ENCODE measurements around the gene FKBP5. TPM values are rescaled to one million over a fixed set of nuclear protein-coding genes. Genes with fewer than 3 reads are reported as not detected.
"Not testable (repeated sequence)": the region's sequence is repeated elsewhere in the genome, so short reads cannot be mapped to it uniquely, and the experiment has no call there.

Gene FKBP5
- total RNA-seq, 1 donor from 2014 or later = 40.1 TPM

DNA sequence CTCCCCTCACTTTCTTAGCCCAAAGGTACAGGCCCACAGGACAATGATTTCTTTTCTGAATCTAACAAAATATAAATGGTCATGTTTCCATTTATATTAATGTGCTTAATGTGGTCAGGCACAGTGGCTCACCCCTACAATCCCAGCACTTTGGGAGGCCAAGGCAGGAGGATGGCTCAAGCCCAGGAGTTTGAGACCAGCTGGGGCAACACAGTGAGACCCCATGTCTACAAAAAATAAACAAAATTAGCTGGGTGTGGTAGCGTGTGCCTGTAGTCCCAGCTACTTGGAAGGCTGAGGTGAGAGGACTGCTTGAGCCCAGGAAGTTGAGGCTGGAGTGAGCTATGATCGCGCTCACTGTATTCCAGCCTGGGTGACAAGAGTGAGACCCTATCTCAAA is 98.8 kb downstream of the FKBP5 start:
- no peak for DNase-seq (ENCODE audit: low read depth in 2 of 2)

DNA sequence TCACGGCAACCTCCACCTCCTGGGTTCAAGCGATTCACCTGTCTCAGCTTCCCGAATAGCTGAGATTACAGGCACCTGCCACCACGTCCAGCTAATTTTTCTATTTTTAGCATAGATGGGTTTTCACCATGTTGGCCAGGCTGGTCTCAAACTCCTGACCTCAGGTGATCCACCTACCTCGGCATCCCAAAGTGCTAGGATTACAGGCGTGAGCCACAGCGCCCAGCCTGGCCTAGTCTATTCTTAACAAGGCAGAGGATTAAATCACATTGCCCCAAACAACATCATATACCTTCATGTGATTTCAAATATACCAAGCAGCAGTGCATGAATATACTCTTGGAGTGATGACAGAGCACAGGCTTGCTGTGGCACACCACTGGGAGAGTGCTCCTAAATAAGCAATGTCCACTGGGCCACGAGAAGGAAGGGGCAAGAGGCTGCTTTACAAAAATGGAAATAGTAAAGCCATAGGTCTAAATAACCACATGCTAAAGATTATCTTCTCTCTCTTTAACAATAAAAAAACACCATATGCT is 99.4 kb downstream of the FKBP5 start:
- no peak for DNase-seq (ENCODE audit: low read depth in 2 of 2)

DNA sequence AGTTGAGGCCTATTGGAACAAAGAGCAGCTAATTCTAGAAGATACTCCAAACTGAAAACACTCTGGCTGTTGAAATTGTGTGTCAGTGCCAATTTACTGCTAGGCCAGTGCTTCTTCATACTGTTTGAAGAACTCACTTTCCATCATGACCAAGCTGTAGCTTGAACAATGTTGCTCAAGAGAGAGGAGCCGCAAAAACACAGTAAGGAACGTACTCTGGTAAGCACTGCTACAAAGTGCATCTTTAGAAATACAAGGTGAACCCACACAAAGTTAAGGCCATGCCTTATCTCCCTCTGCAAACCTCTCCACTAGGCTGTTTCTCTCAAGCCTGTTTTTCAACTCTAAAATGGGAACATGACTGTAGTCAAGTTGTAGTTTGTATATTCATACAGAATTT is 101.5 kb downstream of the FKBP5 start:
- DNase-seq (ENCODE audit: low read depth in 2 of 2) = no peak

DNA sequence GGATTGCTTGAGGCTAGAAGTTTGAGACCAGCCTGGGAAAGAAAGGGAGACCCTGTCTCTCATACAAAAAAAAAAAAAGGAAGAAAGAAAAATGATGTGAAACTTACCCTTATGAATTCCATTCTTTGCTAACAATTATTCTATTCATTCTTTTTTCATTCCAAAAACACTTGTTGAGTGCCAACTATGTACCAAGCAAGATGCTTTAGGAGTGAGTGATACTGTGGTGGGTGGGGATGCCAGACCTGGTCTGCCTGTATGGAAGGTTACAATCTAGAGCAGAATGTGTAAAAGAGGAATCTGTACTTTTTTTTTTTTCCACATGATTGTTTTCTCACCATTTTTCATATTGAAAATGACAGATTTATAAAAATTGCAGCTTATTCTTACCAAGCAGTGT is 102.2 kb downstream of the FKBP5 start:
- no peak for DNase-seq (ENCODE audit: low read depth in 2 of 2)

DNA sequence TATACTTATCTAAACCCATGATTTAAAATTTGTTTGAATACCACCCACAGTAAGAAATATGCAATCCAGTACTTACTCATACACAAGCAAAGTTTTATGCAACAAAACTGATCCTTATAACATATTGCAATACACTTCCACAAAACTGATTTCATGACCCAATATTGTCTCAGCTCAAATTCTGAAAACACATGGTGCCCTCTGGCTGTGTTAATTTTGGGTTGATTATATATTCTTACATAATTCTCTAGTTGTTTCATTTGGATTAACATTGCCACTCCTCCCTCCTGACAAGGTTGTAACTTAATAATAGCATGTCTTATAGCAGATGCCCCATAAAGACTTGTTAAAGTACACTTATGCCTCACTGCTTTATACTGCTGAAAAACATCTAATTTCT is 103.1 kb downstream of the FKBP5 start:
- DNase-seq (ENCODE audit: low read depth in 2 of 2) = no peak

DNA sequence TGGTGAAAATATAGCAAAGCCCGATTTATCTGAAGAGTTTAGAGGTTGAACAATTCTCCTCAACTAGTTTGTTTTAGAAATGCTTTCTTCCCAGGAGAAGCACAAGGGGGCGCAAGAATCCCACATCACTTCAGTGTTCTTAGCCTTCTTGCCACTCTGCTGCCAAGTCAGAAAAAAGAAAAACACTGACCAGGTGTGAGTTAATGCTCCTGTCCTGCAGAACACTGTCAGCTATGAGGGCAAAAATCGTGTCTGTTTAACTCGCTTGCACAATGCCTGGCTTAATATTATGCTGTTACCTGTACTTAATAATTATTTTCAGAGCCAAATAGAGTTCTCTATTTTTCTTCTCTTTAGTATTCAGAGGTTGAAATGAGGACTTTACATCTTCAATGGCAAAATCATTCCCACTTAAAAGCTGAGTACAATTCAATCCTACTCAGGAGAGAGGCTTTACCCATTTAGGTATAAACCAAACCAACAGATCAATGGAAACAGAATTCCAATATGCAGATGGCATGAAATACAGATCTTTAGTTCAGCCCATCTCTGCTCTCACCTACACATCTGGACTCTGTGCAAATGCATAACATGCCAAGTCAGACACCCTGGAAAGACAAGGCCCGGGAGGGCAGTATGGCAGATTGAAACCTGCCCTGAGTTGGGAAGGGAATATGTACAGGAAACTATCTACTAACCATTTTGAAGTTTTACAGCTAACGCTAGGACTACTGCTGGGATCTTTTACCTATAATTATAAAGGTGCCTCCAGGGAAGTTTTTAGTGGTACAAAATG is 104.6 kb downstream of the FKBP5 start:
- DNase-seq (ENCODE audit: low read depth in 2 of 2) = peak; percentile 81 to 88

DNA sequence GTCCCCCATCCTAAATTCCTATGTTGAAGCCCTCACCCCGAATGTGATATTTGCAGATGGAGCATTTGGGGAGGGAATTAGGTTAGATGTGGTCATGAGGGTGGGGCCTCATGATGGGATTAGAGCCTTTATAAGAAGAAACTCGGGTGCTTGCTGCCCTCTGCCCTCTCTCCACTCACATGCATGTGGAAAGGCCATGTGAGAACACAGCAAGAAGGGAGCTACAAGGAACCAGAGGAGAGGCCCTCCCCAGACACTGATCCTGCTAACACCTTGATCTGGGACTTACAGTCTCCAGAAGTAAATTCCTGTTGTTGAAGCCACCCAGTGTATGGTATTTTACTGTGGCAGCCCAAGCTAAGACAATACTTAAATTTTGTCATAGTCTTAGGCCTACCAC is 106.4 kb downstream of the FKBP5 start:
- DNase-seq (ENCODE audit: low read depth in 2 of 2) = no peak

DNA sequence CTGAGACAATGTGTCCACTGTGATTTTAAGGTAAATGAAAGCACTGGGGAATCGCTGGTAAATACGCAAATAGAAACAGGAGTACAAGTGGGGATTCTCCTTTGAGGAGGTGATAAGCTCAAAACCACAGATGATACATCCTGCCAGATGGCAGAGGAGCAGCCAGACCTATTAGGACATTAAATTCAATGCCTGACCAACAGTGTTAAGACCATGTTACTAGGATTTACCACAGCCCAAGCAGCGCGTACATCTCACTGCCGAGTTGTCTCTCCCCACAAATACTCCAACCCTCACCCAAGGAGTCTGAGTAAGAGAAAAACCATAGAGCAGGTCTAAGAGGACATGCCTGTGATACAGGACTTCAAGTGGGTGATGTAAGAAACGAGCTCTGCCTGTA is 107.1 kb downstream of the FKBP5 start:
- DNase-seq (ENCODE audit: low read depth in 2 of 2) = no peak

DNA sequence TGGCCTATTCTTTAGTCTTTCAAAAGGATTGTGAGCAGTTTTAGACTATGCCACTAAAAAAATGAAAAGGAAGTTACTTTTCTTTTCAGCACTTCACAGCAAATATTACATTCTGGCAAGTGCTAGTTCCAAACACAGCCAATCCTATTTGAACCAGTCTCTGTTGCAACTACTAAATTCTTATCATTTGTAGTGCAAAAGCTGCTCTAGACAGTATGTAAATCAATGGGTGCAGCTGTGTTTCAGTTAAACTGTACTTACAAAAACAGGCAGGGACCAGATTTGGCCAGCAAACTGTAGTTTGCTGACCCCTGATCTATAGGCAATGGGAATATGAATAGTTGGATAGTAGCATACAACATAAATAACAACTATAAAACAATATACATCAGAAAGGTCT is 107.9 kb downstream of the FKBP5 start:
- DNase-seq (ENCODE audit: low read depth in 2 of 2) = no peak

DNA sequence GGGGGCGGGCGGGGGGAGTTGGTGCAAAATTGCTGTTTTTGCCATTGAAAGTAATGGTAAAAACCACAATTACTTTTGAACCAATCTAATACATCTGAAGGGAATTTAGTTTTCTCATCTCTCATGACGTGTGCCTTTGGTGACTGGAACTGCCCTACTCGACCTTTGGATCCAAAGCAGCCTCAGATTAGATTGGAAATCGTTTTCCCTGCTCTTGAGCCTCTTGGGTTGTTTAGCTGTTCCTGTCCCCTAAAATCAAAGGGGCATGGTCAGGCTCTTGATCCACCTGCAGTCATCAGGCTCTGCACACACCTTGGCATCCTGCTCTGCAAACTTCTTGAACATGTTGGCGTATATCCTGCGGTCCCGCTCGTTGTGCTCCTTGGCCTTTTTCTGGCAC is 112.0 kb downstream of the FKBP5 start:
- DNase-seq (ENCODE audit: low read depth in 2 of 2) = no peak

DNA sequence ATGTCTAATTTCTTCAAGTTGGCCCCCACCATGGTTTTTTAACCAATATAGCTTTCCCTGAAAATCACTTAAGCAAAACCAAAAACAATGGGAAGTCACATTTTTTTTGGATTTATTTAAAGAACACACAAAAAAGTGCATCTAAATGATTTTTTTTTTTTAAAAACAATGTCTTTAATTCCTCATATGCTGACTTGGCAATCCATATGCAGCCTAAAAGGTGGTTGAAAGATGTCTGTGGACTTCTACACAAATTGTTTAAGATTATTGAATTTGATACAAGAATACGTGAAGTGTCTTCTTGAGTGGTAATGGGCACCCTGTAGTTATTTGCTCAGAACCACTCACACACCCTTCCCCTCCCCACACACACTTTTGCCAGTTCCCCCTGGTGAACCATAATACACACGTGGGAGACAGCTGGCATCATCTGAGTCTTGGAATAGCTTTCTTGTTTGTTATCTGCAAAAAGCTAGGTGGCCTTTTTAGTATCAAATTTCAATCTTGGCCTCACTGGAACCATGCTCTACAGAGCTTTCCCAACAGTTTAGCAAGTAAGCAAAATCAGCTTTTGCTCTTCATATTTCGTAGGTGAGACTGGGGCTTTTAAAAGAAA is 115.1 kb downstream of the FKBP5 start:
- DNase-seq (ENCODE audit: low read depth in 2 of 2) = no peak

DNA sequence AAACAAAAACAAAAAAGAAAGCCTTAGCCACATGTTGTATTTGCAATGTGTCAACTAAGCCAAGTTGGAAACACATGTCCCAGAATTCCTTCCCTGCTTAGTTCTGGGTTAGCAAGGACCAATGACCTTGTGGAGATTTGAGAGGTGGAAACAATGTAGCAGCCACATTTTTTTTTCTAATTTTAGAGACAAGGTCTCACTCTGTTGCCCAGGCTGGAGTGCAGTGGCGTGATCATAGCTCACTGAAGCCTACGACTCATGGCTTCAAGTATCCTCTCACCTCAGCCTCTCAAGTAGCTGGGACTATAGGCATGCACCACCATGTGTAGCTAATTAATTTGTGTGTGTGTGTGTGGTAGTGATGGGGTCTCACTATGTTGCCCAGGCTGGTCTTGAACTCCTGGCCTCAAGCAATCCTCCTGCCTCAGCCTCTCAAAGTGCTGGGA is 117.8 kb downstream of the FKBP5 start:
- DNase-seq (ENCODE audit: low read depth in 2 of 2) = not testable (repeated sequence)

DNA sequence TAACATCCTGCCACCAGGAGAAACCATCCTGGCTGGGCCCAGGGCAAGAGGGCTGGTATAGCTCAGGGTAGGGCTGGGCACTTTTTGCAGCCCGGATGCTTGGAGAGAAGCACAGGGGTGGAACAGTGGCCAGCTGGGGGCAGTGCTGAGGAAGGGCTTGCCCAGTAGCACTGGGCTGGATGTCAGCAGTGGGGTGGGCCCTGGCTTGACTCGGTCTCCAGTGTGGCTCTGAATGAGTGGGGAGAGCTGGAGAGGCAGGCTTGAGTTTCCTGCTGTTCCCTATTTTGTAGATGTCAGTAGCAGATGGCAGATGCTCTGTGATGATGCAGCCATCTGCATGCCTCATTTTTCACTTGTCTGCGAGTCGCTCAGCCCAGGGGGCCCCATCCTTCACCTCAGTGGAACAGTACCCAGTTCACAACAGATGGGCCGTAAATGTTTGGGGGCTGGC is 119.7 kb downstream of the FKBP5 start:
- peak; percentile 30 to 49 for DNase-seq (ENCODE audit: low read depth in 2 of 2)

DNA sequence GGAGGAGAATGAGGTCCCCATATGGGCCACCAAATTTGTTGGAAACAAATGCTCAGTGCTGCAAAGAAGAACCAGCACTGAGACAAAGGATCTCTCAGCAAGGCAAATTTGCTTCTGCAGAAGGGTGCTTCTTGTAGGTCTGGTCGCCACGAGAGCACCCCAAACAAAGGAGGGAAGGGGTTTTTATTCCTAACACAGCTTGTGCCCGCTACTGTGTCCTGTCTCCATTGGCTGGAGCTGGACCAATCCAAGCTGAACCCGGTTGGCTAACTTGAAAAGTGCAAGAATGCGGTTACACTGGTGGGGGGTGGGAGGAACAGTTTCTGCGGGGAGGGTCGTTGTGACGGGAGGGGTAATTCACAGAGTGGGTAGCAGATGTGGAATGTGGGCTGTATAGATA is 121.9 kb downstream of the FKBP5 start:
- no peak for DNase-seq (ENCODE audit: low read depth in 2 of 2)

DNA sequence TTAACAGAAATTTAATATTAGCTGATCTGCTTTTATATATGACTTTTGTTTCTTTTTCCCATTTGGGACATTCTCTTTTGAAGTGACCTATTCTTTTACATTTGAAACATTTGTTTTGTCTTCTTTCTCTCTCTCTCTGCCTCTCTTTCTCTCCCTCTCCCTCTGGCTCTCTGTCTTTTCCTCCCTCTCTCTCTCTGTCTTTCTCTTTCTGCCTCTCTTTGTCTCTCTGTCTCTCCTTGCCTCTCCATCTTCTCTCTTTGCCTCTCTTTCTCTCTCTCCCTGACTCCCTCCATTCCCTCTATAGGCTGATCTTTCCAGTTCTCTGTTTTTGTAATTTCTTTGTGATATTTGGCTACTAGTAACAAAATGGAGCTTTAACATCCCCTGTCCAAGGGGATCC is 124.0 kb downstream of the FKBP5 start:
- no peak for DNase-seq (ENCODE audit: low read depth in 2 of 2)

DNA sequence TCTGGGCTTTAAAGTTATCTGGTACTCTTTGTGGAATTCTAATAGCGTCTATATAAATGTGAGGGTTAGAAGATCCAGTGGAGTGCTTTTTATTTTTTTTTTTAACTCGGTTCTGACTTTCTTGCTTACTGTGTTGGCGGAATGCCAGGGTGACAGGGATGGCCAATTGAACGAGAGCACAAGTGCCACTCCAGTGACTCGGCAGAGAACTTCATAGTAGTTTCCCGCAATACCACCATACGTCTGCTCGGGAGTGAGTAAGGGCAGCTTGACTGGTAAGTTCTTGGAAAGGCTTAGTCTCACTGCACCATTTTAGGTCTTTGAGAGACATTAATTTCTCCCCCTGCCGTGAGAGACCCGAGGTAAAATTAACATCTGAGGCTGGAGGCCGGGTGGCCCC is 126.7 kb downstream of the FKBP5 start:
- peak in 1 of 2 donors; percentile 7 for DNase-seq (ENCODE audit: low read depth in 2 of 2)

DNA sequence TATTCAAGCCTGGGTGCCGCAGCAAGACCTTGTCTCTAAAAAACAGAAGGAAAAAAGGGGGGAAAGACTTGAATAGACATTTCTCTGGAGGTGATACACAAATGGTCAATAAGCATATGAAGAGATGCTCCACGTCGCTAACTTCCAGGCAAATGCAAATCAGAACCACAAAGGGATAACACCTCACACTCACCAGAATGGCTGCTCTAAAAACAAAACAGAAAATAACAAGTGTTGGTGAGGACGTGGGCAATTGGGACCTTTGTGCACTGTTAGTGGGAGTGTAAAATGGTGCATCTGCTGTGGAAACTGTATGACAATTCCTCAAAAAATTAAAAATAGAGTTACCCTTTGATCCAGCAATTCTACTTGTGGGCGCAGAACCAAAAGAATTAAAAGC is 127.6 kb downstream of the FKBP5 start:
- no peak for DNase-seq (ENCODE audit: low read depth in 2 of 2)

DNA sequence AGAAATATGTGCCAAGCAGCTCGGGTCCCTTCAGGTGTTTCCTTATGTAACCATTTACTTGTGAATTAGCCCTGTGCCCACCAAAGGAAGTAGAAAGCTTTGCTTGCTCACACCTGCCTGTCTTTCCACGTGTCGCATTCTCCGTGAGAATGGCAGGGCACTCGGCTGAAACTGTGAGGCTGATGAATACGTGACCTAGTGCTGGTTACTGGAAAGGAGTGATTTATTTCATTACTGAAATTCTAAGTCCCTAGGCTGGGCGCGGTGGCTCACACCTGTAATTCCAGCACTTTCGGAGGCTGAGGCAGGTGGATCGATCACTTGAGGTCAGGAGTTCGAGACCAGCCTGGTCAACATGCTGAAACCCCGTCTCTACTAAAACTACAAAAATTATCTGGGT is 130.1 kb downstream of the FKBP5 start:
- DNase-seq (ENCODE audit: low read depth in 2 of 2) = no peak

DNA sequence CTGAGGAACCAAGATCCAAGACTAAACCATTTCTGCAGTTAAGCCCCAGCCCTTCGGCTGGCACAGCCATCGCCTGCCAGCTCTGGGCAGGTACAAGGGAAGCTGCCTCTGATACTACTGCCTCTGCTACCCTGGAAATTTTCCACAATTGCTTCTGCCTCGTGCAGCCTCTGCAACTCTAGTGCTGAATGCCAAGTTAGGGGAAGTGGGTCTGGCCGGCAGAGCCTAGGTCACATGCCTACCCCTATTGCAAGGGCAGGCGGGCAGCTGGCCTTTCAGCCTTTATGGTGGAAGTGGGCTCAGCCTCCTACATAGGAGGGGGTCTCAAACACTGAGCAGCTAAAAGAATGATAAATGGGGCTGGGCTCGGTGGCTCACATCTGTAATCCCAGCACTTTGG is 131.5 kb downstream of the FKBP5 start:
- DNase-seq (ENCODE audit: low read depth in 2 of 2) = peak in 1 of 2 donors; percentile 27

DNA sequence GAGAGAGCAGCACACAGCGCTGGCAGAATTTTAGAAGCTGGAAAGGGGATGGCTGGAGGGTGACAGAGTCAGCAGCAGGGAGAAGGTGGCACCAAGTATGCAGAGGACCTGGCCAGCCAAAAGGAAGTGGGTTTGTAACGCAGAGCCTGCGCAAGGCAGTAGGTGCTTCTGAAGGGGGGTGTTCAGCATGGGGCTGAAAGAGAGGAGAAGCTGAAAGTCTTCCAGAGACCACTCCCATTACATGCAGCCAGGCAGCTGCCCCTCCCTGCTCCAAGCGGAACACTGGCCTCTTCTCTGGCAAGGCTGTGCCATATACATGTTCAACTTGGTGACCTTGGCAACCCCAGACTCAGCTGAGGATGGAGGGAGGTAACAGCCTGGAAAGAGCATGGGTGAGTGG is 133.9 kb downstream of the FKBP5 start:
- DNase-seq (ENCODE audit: low read depth in 2 of 2) = no peak

DNA sequence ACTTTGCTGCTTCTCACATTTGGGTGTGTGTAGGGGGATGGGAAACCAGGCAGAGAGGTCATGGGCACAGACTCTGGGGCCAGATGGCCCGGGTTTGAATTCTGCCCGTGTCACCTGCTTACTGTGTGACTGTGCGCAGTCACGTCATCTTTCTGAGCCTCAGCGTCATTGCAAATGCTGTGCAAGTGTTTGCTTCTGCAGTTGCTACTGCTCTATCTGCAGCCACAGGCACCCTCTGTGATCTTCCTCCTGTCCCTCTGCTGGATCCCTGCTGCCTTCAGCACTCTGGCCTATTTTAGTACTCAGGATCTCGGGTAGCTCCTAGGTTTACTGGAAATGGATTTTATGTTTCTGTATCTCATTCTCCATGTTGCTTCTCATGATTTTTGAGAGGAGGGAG is 135.4 kb downstream of the FKBP5 start:
- DNase-seq (ENCODE audit: low read depth in 2 of 2) = no peak

DNA sequence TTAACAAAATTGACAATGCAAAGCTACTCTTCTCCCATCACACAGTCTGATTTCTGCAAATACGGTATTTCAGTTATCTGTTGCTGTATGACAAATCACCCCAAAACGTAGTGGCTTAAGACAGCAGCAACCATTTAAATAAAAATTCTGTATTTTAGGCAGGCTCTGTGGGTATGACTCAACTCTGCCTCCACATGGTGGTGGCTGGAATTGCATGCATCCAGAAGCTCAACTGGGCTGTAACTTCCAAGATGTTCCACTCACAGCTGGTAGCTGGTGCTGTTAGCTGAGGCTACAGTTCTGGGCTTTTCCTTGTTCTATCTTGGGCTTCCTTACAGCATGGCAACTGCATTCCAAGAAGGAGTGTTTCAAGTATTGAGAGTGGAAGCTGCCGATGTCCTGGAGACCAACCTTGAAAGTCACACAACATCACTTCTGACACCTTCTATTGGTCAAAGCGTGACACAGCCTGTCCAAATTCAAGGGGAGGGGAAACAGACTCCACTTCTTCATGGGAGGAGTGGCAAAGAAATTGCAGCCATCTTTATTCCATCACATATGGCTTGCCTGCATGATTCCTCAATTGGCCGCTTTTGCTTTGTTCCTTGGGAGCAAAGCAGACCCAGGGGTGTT is 136.3 kb downstream of the FKBP5 start:
- peak; percentile 49 to 67 for DNase-seq (ENCODE audit: low read depth in 2 of 2)
